B cell (primary cell): Measurements from ENCODE around the gene MORN1. TPM values are rescaled to one million over a fixed set of nuclear protein-coding genes. Genes with fewer than 3 reads are reported as not detected.

Experiments
- ATAC-seq: fragments of 200-7000 bp; cut with Tn5 transposase; one replicate; pipeline ENCODE4 v1.10.0; 2021; ENCODE audit warnings: low read depth, mild to moderate bottlenecking, moderate number of reproducible peaks, moderate library complexity
- CTCF ChIA-PET: fragments of 350-600 bp; sonication (Branson Sonifier 250); formaldehyde crosslinking; loops from one replicate; lab custom pipeline; 2021; ENCODE audit warnings: antibody characterized with exemption, inconsistent platforms; lab: Charles Lee
- POLR2A ChIA-PET: fragments of 350-600 bp; sonication (Branson Sonifier 250); formaldehyde crosslinking; loops from one replicate; lab custom pipeline; 2021; ENCODE audit warnings: antibody characterized with exemption; lab: Charles Lee
- DNase-seq: peaks from one replicate; pipeline ENCODE4 v3.0.0; 2013
- H2AFZ ChIP-seq: 2 replicates; pipeline ENCODE4 v1.6.1; 2012; ENCODE audit warnings: mild to moderate bottlenecking, low read depth, low read length; ENCODE audit not compliant: insufficient read depth, poor library complexity, severe bottlenecking
- H3K27ac ChIP-seq, 2 donors: 1 replicate in 1 of 2; 2 replicates in 1 of 2; pipeline ENCODE4 v1.5.1; 2012 to 2013; ENCODE audit warnings: low read length in 2 of 2, mild to moderate bottlenecking in 2 of 2, moderate library complexity in 1 of 2
- H3K27me3 ChIP-seq, 4 experiments: fragments of 200-600 bp in 1 of 4; sonication (generic) in 1 of 4; replicated peaks in 1 of 4; 1 replicate in 2 of 4; 2 replicates in 2 of 4; pipeline versions ENCODE4 v1.6.1 to v1.7.0; 2013 to 2016; ENCODE audit warnings: low read length in 3 of 4, mild to moderate bottlenecking in 2 of 4, mixed read lengths in 1 of 4, moderate library complexity in 1 of 4; ENCODE audit not compliant: insufficient read depth in 4 of 4, control insufficient read depth in 3 of 4; ENCODE audit errors: control extremely low read depth in 1 of 4
- H3K36me3 ChIP-seq, 2 experiments: replicated peaks in 1 of 2; 1 replicate in 1 of 2; 2 replicates in 1 of 2; pipeline versions ENCODE4 v1.6.1 to v1.7.1; 2013; ENCODE audit warnings: low read length in 1 of 2; ENCODE audit not compliant: insufficient read depth in 2 of 2, control insufficient read depth in 1 of 2; ENCODE audit errors: control extremely low read depth in 1 of 2, extremely low read depth in 1 of 2
- H3K4me1 ChIP-seq, 2 donors: fragments of 200-600 bp in 1 of 2; sonication (generic) in 1 of 2; 1 replicate in 1 of 2; 2 replicates in 1 of 2; pipeline versions ENCODE4 v1.5.1 to v1.6.1; 2013 to 2017; ENCODE audit warnings: low read length in 2 of 2; ENCODE audit not compliant: control insufficient read depth in 2 of 2, insufficient read depth in 2 of 2
- H3K4me2 ChIP-seq: replicated peaks from 2 replicates; pipeline ENCODE3; 2012; ENCODE audit warnings: mild to moderate bottlenecking, low read depth, low read length; ENCODE audit not compliant: poor library complexity, severe bottlenecking
- H3K4me3 ChIP-seq, 5 experiments: fragments of 200-600 bp in 1 of 5; sonication (generic) in 1 of 5; 1 replicate in 3 of 5; 2 replicates in 2 of 5; pipeline versions ENCODE4 v1.5.1 to v1.7.0; 2011 to 2016; ENCODE audit warnings: low read length in 4 of 5, mild to moderate bottlenecking in 4 of 5, low read depth in 2 of 5, control low read depth in 1 of 5, moderate library complexity in 1 of 5; ENCODE audit not compliant: insufficient read depth in 1 of 5; ENCODE audit errors: control extremely low read depth in 1 of 5, extremely low read depth in 1 of 5
- H3K79me2 ChIP-seq: fragments of 200-600 bp; sonication (generic); one replicate; pipeline ENCODE4 v1.6.0; 2016; ENCODE audit warnings: low read length; ENCODE audit not compliant: control insufficient read depth, insufficient read depth
- H3K9ac ChIP-seq: fragments of 200-600 bp; sonication (generic); 2 replicates; pipeline ENCODE4 v1.6.1; 2017; ENCODE audit warnings: mild to moderate bottlenecking, low read length, moderate library complexity
- H3K9me3 ChIP-seq, 3 donors: one replicate each; pipeline versions ENCODE4 v1.6.1 to v1.7.1; 2013; ENCODE audit warnings: low read length in 2 of 3; ENCODE audit not compliant: control insufficient read depth in 2 of 3, insufficient read depth in 1 of 3; ENCODE audit errors: control extremely low read depth in 1 of 3
- H4K20me1 ChIP-seq: 2 replicates; pipeline ENCODE4 v1.6.0; 2012; ENCODE audit warnings: mild to moderate bottlenecking, low read length; ENCODE audit not compliant: insufficient read depth, control insufficient read depth, poor library complexity, severe bottlenecking
- H3K27ac Mint-ChIP-seq: one replicate; pipeline ENCODE4 v1.8.0; 2021; ENCODE audit warnings: mixed read lengths
- H3K27me3 Mint-ChIP-seq: one replicate; pipeline ENCODE4 v1.8.0; 2021; ENCODE audit warnings: mixed read lengths
- H3K4me1 Mint-ChIP-seq: one replicate; pipeline ENCODE4 v1.8.0; 2021; ENCODE audit warnings: mixed read lengths
- H3K4me3 Mint-ChIP-seq: one replicate; pipeline ENCODE4 v1.8.0; 2021; ENCODE audit warnings: mixed read lengths
- H3K9me3 Mint-ChIP-seq: one replicate; pipeline ENCODE4 v1.8.0; 2022; ENCODE audit warnings: mixed read lengths; ENCODE audit not compliant: insufficient read depth
- EZH2 ChIP-seq: IDR thresholded peaks from 2 replicates; pipeline ENCODE4 v1.6.1; 2012; ENCODE audit warnings: borderline replicate concordance, low read depth, mild to moderate bottlenecking, moderate library complexity, low read length; ENCODE audit not compliant: insufficient read depth, poor library complexity, severe bottlenecking
- WGBS: methylation state at CpG from one replicate; pipeline ENCODE4 v1.1.5; 2013; ENCODE audit warnings: missing lambda C conversion rate; ENCODE audit not compliant: insufficient coverage; 5-methylcytosine and 5-hydroxymethylcytosine counted together
- intact Hi-C: fragments of 100-400 bp; cut with micrococcal nuclease; formaldehyde crosslinking; loops from one replicate; pipeline ENCODE4 v1.10.0; 2022
- polyA plus RNA-seq: library from polyadenylated mRNA; depleted of rRNA; stranded (reverse); fragments of >200 nt; gene quantifications from 2 replicates; pipeline ENCODE4 v1.2.3, GENCODE V29; 2012
- total RNA-seq, 2 donors: library from RNA; stranded (reverse); fragments of 120-200 nt in 1 of 2; gene quantifications; 1 replicate in 1 of 2; 2 replicates in 1 of 2; pipeline versions ENCODE4 v1.2.3 to v1.2.4, GENCODE V29; 2013 to 2022
- TF ChIP-seq, protein P1 (sequence below): fragments of 200-600 bp; IDR thresholded peaks from one replicate; pipeline ENCODE4 v1.8.0; 2022; ENCODE audit warnings: antibody characterized with exemption, mild to moderate bottlenecking

MORN1 gene
- total and polyA plus RNA-seq, 2 donors (not counting 1 experiment from before 2014, with no cell fraction given) = 10.2 to 32.6 TPM

- H3K27ac ChIP-seq = no peak overlapping the region
- no peaks in the 10 kb centered on the region for H3K27me3 ChIP-seq
- no peak overlapping the region for H2AFZ ChIP-seq
- ChIA-PET CTCF (no interaction called here), POLR2A (no interaction called here)
- Mint-ChIP-seq H3K9me3 (no peaks in the 10 kb centered on the region), H3K27me3 (no peaks in the 10 kb centered on the region), H3K4me1 (no peaks in the 10 kb centered on the region), H3K4me3 (no peak overlapping the region), H3K27ac (no peak overlapping the region)
- H3K9ac ChIP-seq = no peak overlapping the region
- WGBS = 82% methylated on average over 18 of the region's 28 CpGs
- intact Hi-C loops = no loop called here
- no peaks in the 10 kb centered on the region for H3K9me3 ChIP-seq
- H3K4me3 ChIP-seq = no peak overlapping the region
- H3K4me1 ChIP-seq = no peaks in the 10 kb centered on the region
- no peak for DNase-seq
- TF ChIP-seq EZH2 = no peak
- TF ChIP-seq, protein P1, sequence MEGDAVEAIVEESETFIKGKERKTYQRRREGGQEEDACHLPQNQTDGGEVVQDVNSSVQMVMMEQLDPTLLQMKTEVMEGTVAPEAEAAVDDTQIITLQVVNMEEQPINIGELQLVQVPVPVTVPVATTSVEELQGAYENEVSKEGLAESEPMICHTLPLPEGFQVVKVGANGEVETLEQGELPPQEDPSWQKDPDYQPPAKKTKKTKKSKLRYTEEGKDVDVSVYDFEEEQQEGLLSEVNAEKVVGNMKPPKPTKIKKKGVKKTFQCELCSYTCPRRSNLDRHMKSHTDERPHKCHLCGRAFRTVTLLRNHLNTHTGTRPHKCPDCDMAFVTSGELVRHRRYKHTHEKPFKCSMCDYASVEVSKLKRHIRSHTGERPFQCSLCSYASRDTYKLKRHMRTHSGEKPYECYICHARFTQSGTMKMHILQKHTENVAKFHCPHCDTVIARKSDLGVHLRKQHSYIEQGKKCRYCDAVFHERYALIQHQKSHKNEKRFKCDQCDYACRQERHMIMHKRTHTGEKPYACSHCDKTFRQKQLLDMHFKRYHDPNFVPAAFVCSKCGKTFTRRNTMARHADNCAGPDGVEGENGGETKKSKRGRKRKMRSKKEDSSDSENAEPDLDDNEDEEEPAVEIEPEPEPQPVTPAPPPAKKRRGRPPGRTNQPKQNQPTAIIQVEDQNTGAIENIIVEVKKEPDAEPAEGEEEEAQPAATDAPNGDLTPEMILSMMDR = no peak
- no peaks in the 10 kb centered on the region for H3K36me3 ChIP-seq
- H4K20me1 ChIP-seq = no peaks in the 10 kb centered on the region
- no peak overlapping the region for H3K4me2 ChIP-seq
- no peak for ATAC-seq
- no peaks in the 10 kb centered on the region for H3K79me2 ChIP-seq
Observed at GRCh38 chr1:2353551-2354438, 37.6 kb downstream of the MORN1 start.

- WGBS = 91% methylated on average over 21 of the region's 21 CpGs
- Histone ChIP-seq H3K4me3 (no peak overlapping the region), H3K9me3 (no peaks in the 10 kb centered on the region), H4K20me1 (no peaks in the 10 kb centered on the region), H3K27me3 (no peaks in the 10 kb centered on the region), H3K9ac (no peak overlapping the region), H3K36me3 (no peaks in the 10 kb centered on the region), H3K79me2 (no peaks in the 10 kb centered on the region), H3K27ac (no peak overlapping the region), H3K4me2 (no peak overlapping the region), H2AFZ (no peak overlapping the region), H3K4me1 (no peaks in the 10 kb centered on the region)
- no peaks in the 10 kb centered on the region for H3K27me3 Mint-ChIP-seq
- DNase-seq (no peak), ATAC-seq (no peak)
- no peak overlapping the region for H3K27ac Mint-ChIP-seq
- no peaks in the 10 kb centered on the region for H3K9me3 Mint-ChIP-seq
- POLR2A ChIA-PET = no interaction called here
- H3K4me1 Mint-ChIP-seq = no peaks in the 10 kb centered on the region
- no peak for TF ChIP-seq EZH2
- TF ChIP-seq, protein P1 = no peak
- CTCF ChIA-PET = no interaction called here
- intact Hi-C loops = no loop called here
- H3K4me3 Mint-ChIP-seq = no peak overlapping the region
Observed at GRCh38 chr1:2352897-2353550, 38.3 kb downstream of the MORN1 start.
